D721Med (cell line): ENCODE measurements around the gene NMRAL1.
A peak's percentile ranks its signal among the peaks of the same experiment; 100 is the strongest.

ENCODE experiments used
- DNase-seq: peaks from one replicate; pipeline ENCODE4 v3.0.0; 2011; ENCODE audit warnings: low spot score; ENCODE audit not compliant: insufficient read length
- FAIRE-seq: peaks from 2 replicates; lab custom pipeline; 2011; peaks lifted over from hg19 to GRCh38; lab: Jason Lieb, UNC
- CTCF ChIP-seq: IDR thresholded peaks from 2 replicates; pipeline ENCODE4 v1.5.1; 2012; ENCODE audit warnings: mild to moderate bottlenecking, control low read depth; ENCODE audit not compliant: insufficient read depth; ENCODE audit errors: missing control alignments

NMRAL1 gene

GRCh38 chr16:4515611-4516233, 41.3 kb upstream of the NMRAL1 start:
- TF ChIP-seq CTCF: no peak
- DNase-seq: no peak
- FAIRE-seq: no peak

- FAIRE-seq: no peak
- TF ChIP-seq CTCF: no peak
- no peak for DNase-seq
Measured at GRCh38 chr16:4514606-4515005, 40.2 kb upstream of the NMRAL1 start.

GRCh38 chr16:4513881-4514280, 39.5 kb upstream of the NMRAL1 start:
- FAIRE-seq (no peak), DNase-seq (no peak)
- no peak for TF ChIP-seq CTCF

- no peak for TF ChIP-seq CTCF
- FAIRE-seq: no peak
- DNase-seq: no peak
Measured at GRCh38 chr16:4513086-4513860, 38.8 kb upstream of the NMRAL1 start.

GRCh38 chr16:4512473-4512872, 38.0 kb upstream of the NMRAL1 start:
- no peak for TF ChIP-seq CTCF
- DNase-seq (no peak), FAIRE-seq (no peak)

- DNase-seq (peak; percentile 77), FAIRE-seq (no peak)
- peak; percentile 60 for TF ChIP-seq CTCF
Measured at GRCh38 chr16:4511441-4512082, 37.1 kb upstream of the NMRAL1 start.
